Thoracic aorta (tissue), 2 donors: ENCODE data around the gene OR8S1. TPM values are rescaled to one million over a fixed set of nuclear protein-coding genes. Genes with fewer than 3 reads are reported as not detected.
"Not testable (repeated sequence)": the region's sequence is repeated elsewhere in the genome, so short reads cannot be mapped to it uniquely, and the experiment has no call there.

Experiments
- ATAC-seq: fragments of 150-250 bp; one replicate; pipeline ENCODE4 v1.8.0; 2017; ENCODE audit warnings: low read depth; ENCODE audit not compliant: insufficient number of reproducible peaks, low FRiP score
- DNase-seq: peaks from one replicate; pipeline ENCODE4 v3.0.0-alpha.2; 2020; ENCODE audit warnings: low spot score
- H3K27ac ChIP-seq, 2 donors: fragments of 200-600 bp; sonication (generic); 1 replicate in 1 of 2; 2 replicates in 1 of 2; pipeline ENCODE4 v1.5.1; 2016; ENCODE audit warnings: mild to moderate bottlenecking in 2 of 2, moderate library complexity in 2 of 2
- H3K27me3 ChIP-seq: fragments of 200-600 bp; sonication (generic); replicated peaks from 2 replicates; pipeline ENCODE4 v1.6.0; 2016; ENCODE audit warnings: mild to moderate bottlenecking; ENCODE audit not compliant: insufficient read depth
- H3K36me3 ChIP-seq: fragments of 200-600 bp; sonication (generic); one replicate; pipeline ENCODE4 v1.5.1; 2016
- H3K4me1 ChIP-seq, 2 donors: fragments of 200-600 bp; sonication (generic); 1 replicate in 1 of 2; 2 replicates in 1 of 2; pipeline versions ENCODE4 v1.5.1 to v1.6.0; 2016; ENCODE audit warnings: low read depth in 2 of 2, mild to moderate bottlenecking in 1 of 2; ENCODE audit not compliant: control insufficient read depth in 1 of 2
- H3K4me3 ChIP-seq: fragments of 200-600 bp; sonication (generic); 2 replicates; pipeline ENCODE4 v1.5.1; 2016; ENCODE audit warnings: mild to moderate bottlenecking
- H3K9me3 ChIP-seq: fragments of 200-600 bp; sonication (generic); 2 replicates; pipeline ENCODE4 v1.5.1; 2016
- total RNA-seq, 2 donors: library from RNA; depleted of rRNA; stranded (reverse); fragments of >200 nt; gene quantifications; one replicate each; pipeline versions ENCODE4 v1.1.0 to v1.2.3, GENCODE V29; 2016
- TF ChIP-seq, protein P1 (sequence below): fragments of 200-600 bp; sonication (generic); IDR thresholded peaks from one replicate; pipeline ENCODE4 v1.5.1; 2019; ENCODE audit warnings: antibody characterized with exemption

Gene OR8S1
- total RNA-seq, 2 donors from 2014 or later, result not detected

- DNase-seq (no peak), ATAC-seq (no peak)
- no peaks in the 10 kb centered on the region for H3K4me1 ChIP-seq
- no peaks in the 10 kb centered on the region for H3K9me3 ChIP-seq
- no peaks in the 10 kb centered on the region for H3K36me3 ChIP-seq
- no peaks in the 10 kb centered on the region for H3K27me3 ChIP-seq
- H3K4me3 ChIP-seq, result no peak overlapping the region
- TF ChIP-seq, protein P1, sequence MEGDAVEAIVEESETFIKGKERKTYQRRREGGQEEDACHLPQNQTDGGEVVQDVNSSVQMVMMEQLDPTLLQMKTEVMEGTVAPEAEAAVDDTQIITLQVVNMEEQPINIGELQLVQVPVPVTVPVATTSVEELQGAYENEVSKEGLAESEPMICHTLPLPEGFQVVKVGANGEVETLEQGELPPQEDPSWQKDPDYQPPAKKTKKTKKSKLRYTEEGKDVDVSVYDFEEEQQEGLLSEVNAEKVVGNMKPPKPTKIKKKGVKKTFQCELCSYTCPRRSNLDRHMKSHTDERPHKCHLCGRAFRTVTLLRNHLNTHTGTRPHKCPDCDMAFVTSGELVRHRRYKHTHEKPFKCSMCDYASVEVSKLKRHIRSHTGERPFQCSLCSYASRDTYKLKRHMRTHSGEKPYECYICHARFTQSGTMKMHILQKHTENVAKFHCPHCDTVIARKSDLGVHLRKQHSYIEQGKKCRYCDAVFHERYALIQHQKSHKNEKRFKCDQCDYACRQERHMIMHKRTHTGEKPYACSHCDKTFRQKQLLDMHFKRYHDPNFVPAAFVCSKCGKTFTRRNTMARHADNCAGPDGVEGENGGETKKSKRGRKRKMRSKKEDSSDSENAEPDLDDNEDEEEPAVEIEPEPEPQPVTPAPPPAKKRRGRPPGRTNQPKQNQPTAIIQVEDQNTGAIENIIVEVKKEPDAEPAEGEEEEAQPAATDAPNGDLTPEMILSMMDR, result no peak
- no peak overlapping the region for H3K27ac ChIP-seq
These were observed 17.0 kb downstream of the OR8S1 start for GRCh38 chr12:48542300-48542928.

- no peaks in the 10 kb centered on the region for H3K27me3 ChIP-seq
- TF ChIP-seq, protein P1, result no peak
- no peak overlapping the region for H3K27ac ChIP-seq
- no peaks in the 10 kb centered on the region for H3K36me3 ChIP-seq
- DNase-seq (no peak), ATAC-seq (no peak)
- no peak overlapping the region for H3K4me3 ChIP-seq
- no peaks in the 10 kb centered on the region for H3K4me1 ChIP-seq
- no peaks in the 10 kb centered on the region for H3K9me3 ChIP-seq
These were observed 20.5 kb downstream of the OR8S1 start for GRCh38 chr12:48545833-48546469.

- ATAC-seq, H3K27me3 ChIP-seq, DNase-seq, H3K4me1 ChIP-seq, H3K36me3 ChIP-seq, H3K27ac ChIP-seq, H3K9me3 ChIP-seq, H3K4me3 ChIP-seq: not testable (repeated sequence)
These were observed 21.6 kb downstream of the OR8S1 start for GRCh38 chr12:48547012-48547411.

DNA sequence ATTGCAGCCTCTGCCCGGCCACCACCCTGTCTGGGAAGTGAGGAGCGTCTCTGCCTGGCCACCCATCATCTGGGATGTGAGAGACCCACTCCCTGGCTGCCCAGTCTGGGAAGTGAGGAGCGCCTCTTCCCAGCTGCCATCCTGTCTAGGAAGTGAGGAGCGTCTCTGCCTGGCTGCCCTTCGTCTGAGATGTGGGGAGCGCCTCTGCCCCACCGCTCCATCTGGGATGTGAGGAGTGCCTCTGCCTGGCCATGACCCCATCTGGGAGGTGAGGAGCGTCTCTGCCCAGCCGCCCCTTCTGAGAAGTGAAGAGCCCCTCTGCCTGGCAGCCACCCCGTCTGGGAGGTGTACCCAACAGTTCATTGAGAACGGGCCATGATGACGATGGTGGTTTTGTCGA is 26.2 kb downstream of the OR8S1 start:
- not testable (repeated sequence) for H3K27me3 ChIP-seq, H3K4me1 ChIP-seq, ATAC-seq, H3K9me3 ChIP-seq, H3K4me3 ChIP-seq, H3K36me3 ChIP-seq, H3K27ac ChIP-seq, DNase-seq

DNA sequence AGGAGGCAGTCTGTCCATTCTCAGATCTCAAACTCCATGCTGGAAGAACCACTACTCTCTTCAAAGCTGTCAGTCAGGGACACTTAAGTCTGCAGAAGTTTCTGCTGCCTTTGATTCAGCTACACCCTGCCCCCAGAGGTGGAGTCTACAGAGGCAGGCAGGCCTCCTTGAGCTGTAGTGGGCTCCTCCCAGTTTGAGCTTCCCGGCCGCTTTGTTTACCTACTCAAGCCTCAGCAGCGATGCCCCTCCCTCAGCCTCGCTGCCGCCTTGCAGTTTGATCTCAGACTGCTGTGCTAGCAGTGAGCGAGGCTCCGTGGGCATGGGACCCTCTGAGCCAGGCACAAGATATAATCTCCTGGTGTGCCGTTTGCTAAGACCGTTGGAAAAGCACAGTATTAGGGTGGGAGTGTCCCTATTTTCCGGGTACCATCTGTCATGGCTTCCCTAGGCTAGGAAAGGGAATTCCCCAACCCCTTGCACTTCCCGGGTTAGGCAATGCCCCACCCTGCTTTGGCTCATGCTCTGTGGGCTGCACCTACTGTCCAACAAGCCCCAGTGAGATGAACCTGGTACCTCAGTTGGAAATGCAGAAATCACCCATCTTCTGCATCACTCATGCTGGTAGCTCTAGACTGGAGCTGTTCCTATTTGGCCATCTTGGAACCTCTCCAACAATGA is 28.4 kb downstream of the OR8S1 start:
- H3K27me3 ChIP-seq, H3K9me3 ChIP-seq, H3K27ac ChIP-seq, H3K4me1 ChIP-seq, DNase-seq, H3K36me3 ChIP-seq, H3K4me3 ChIP-seq, ATAC-seq: not testable (repeated sequence)

GRCh38 chr12:48556631-48557030 is 31.2 kb downstream of the OR8S1 start:
- Histone ChIP-seq H3K27ac (no peak overlapping the region), H3K4me3 (no peak overlapping the region), H3K27me3 (no peaks in the 10 kb centered on the region), H3K36me3 (no peaks in the 10 kb centered on the region), H3K9me3 (no peaks in the 10 kb centered on the region), H3K4me1 (no peaks in the 10 kb centered on the region)
- ATAC-seq (no peak), DNase-seq (no peak)
- TF ChIP-seq, protein P1, result no peak
